Renal cortex interstitium (tissue), 11 donors: ENCODE results near the gene IGFBP5. TPM values are rescaled to one million over a fixed set of nuclear protein-coding genes. Genes with fewer than 3 reads are reported as not detected.

Experiments
- DNase-seq, 11 donors: peaks; one replicate each; pipeline ENCODE4 v3.0.0-alpha.2; 2013; ENCODE audit warnings: low read depth in 9 of 11, low spot score in 4 of 11; ENCODE audit errors: extremely low read depth in 1 of 11
- polyA plus RNA-seq, 3 donors: library from polyadenylated mRNA; unstranded; fragments of 120-200 nt; gene quantifications; one replicate each; pipeline ENCODE4 v1.2.1, GENCODE V29; 2013; ENCODE audit not compliant: insufficient read length in 3 of 3

Gene IGFBP5
- polyA plus RNA-seq, 3 donors, result 284 to 370 (median 337) TPM

DNA sequence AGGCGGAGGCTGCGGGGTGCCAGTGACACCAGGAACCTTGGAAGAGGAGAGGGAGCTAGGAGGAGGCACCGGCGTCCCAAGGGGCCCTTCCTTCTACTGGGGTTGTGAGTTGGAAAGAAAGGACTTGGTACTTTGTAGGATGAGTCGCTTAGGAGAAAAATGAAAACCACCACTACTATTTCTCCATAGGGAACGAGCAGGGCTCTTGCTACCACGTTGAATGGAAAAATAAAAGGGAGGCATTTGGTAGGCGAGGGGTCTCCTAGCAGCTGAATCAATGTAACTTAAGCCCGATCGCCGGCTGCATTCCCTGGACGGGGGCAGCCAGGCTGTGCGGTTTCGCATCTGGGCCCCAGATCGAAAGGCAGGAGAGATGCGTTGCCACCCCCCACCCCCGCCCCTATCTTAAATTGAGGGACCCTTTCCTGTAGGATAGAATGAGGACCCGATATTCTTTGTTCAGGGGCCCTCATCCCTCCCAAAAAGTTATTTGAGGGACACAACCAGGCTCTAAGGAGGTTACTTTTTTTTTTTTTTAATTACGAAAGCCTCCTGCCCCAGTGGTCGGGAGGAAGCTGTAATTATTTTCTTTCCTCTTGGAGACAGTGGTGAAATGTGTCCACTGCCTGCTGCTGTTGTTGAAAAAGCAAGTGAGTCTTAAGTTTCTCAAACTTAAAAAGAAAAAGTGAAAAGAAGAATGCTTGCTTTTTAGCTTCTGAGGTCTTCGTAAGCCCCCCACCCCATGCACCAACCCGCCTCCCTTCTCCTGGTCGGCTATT lies 60.8 kb downstream of the IGFBP5 start:
- DNase-seq, result no peak

GRCh38 chr2:216633616-216634369 lies 61.6 kb downstream of the IGFBP5 start:
- DNase-seq, result no peak

- peak in 7 of 11 donors; percentile 62 to 81 (median 75) for DNase-seq
Observed at GRCh38 chr2:216632952-216633615, 62.3 kb downstream of the IGFBP5 start, which contains the start of gene IGFBP2. TSS of gene IGFBP2 (plus strand) at chr2:216633420. CDS start at chr2:216633524, 104 bp downstream.

- DNase-seq, result no peak
Observed at GRCh38 chr2:216632346-216632951, 62.9 kb downstream of the IGFBP5 start.

DNA sequence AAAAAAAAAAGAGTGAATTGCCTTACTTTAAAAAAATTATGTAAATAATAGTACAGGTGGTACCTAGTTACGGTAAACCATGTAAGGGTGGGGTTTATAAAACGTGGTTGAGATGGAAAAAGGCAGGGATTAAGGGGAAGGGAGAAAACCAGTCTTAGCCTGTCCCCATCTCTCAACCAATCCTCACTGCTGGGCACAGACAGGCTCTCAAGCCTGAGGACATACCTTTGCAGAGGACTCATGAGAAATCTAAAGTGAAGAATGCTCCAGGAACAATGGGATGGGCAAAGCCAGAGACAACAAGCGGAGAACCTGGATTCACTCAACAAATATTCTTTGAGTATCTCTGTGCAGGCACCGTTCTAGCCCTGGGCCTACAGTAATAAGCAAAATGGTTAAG lies 65.6 kb downstream of the IGFBP5 start:
- no peak for DNase-seq

GRCh38 chr2:216626875-216627245 lies 68.5 kb downstream of the IGFBP5 start:
- no peak for DNase-seq

- DNase-seq, result no peak
Observed at GRCh38 chr2:216626168-216626874, 69.0 kb downstream of the IGFBP5 start.

DNA sequence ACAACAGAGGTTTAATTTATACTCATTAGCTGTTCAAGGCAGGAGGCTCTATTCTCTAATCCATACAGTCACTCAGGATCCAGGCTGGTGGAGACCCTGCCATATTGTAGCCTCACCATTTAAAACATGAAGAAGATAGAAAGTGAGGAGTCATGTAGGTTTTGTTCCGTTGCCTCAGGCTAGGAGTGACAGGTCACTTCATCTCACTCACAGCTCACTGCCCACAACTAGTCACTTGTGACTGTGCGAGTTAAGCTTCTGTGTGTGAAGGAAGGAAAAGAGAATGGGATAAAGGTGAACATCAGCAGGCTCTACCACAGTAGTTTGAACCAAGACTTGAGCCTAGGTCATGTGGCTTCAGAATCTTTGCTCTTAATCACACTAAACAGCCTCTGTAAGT lies 71.1 kb downstream of the IGFBP5 start:
- DNase-seq, result no peak

GRCh38 chr2:216622526-216622925 lies 72.8 kb downstream of the IGFBP5 start:
- DNase-seq, result no peak

Other genes with a start within 250 kb of the IGFBP5 start
- 1,000 to 10,000 TPM; 2,092 to 2,614 (median 2,146) TPM for gene RPL37A, start 196.7 kb downstream of the IGFBP5 start, polyA plus RNA-seq
- 100 to 1,000 TPM; 169 to 259 (median 209) TPM for gene IGFBP2, start 62.1 kb downstream of the IGFBP5 start, polyA plus RNA-seq
- not detected for gene TNP1, start 164.5 kb upstream of the IGFBP5 start, polyA plus RNA-seq